H9 (cell line): Measurements from ENCODE around the gene ACTN3. TPM values are rescaled to one million over a fixed set of nuclear protein-coding genes. Genes with fewer than 3 reads are reported as not detected.
"Not testable (repeated sequence)": the region's sequence is repeated elsewhere in the genome, so short reads cannot be mapped to it uniquely, and the experiment has no call there.

Experiments
- DNase-seq: peaks from one replicate; pipeline ENCODE4 v3.0.0-alpha.2; 2017
- H2AFZ ChIP-seq: one replicate; pipeline ENCODE4 v1.6.1; 2013; ENCODE audit warnings: mild to moderate bottlenecking, low read length, control low read depth, moderate library complexity
- H2AK5ac ChIP-seq: 2 replicates; pipeline ENCODE4 v1.6.1; 2013; ENCODE audit warnings: low read length, control low read depth, mixed read lengths; ENCODE audit not compliant: insufficient read length
- H2BK120ac ChIP-seq: one replicate; pipeline ENCODE4 v1.6.1; 2013; ENCODE audit warnings: low read depth, mild to moderate bottlenecking, low read length, control low read depth, inconsistent platforms; ENCODE audit not compliant: poor library complexity, severe bottlenecking
- H2BK12ac ChIP-seq: 2 replicates; pipeline ENCODE4 v1.6.1; 2013; ENCODE audit warnings: low read length, control low read depth, mixed read lengths, low read depth; ENCODE audit not compliant: insufficient read length
- H2BK15ac ChIP-seq: 2 replicates; pipeline ENCODE4 v1.6.1; 2013; ENCODE audit warnings: low read depth, low read length, control low read depth
- H2BK20ac ChIP-seq: one replicate; pipeline ENCODE4 v1.6.1; 2013; ENCODE audit warnings: low read depth, mild to moderate bottlenecking, low read length, control low read depth, inconsistent platforms; ENCODE audit not compliant: poor library complexity, severe bottlenecking
- H2BK5ac ChIP-seq: 2 replicates; pipeline ENCODE4 v1.6.1; 2013; ENCODE audit warnings: low read length, control low read depth, mixed read lengths; ENCODE audit not compliant: insufficient read length
- H3K14ac ChIP-seq: 2 replicates; pipeline ENCODE4 v1.6.1; 2013; ENCODE audit warnings: low read length, control low read depth; ENCODE audit not compliant: insufficient read depth
- H3K18ac ChIP-seq: 2 replicates; pipeline ENCODE4 v1.6.1; 2013; ENCODE audit warnings: low read depth, mild to moderate bottlenecking, mixed read lengths, low read length, control low read depth; ENCODE audit not compliant: insufficient read length
- H3K23ac ChIP-seq: 2 replicates; pipeline ENCODE4 v1.6.1; 2013; ENCODE audit warnings: low read length, control low read depth, mixed read lengths, low read depth; ENCODE audit not compliant: insufficient read length
- H3K23me2 ChIP-seq: 2 replicates; pipeline ENCODE4 v1.6.1; 2013; ENCODE audit warnings: low read depth, mild to moderate bottlenecking, mixed read lengths, low read length, control low read depth; ENCODE audit not compliant: insufficient read length, poor library complexity, severe bottlenecking
- H3K27ac ChIP-seq: 2 replicates; pipeline ENCODE4 v1.5.1; 2013; ENCODE audit warnings: low read length, control low read depth, mixed read lengths, low read depth; ENCODE audit not compliant: insufficient read length
- H3K27me3 ChIP-seq: 2 replicates; pipeline ENCODE4 v1.6.1; 2013; ENCODE audit warnings: low read length, control low read depth, inconsistent platforms; ENCODE audit not compliant: insufficient read depth
- H3K4ac ChIP-seq: 2 replicates; pipeline ENCODE4 v1.6.1; 2013; ENCODE audit warnings: low read depth, mild to moderate bottlenecking, control low read depth, inconsistent platforms, low read length, moderate library complexity
- H3K4me1 ChIP-seq: 2 replicates; pipeline ENCODE4 v1.6.1; 2013; ENCODE audit warnings: low read length, control low read depth, inconsistent platforms; ENCODE audit not compliant: insufficient read depth
- H3K4me2 ChIP-seq: 2 replicates; pipeline ENCODE4 v1.6.1; 2013; ENCODE audit warnings: low read length, control low read depth, mixed read lengths; ENCODE audit not compliant: insufficient read length, insufficient read depth
- H3K56ac ChIP-seq: 2 replicates; pipeline ENCODE4 v1.6.1; 2013; ENCODE audit warnings: low read depth, mild to moderate bottlenecking, mixed read lengths, low read length, control low read depth; ENCODE audit not compliant: insufficient read length
- H3K79me1 ChIP-seq: 2 replicates; pipeline ENCODE4 v1.6.1; 2013; ENCODE audit warnings: low read depth, mild to moderate bottlenecking, moderate library complexity, low read length, control low read depth, inconsistent platforms; ENCODE audit not compliant: insufficient read depth, poor library complexity, severe bottlenecking
- H3K79me2 ChIP-seq: 2 replicates; pipeline ENCODE4 v1.6.1; 2013; ENCODE audit warnings: low read length, control low read depth, inconsistent platforms; ENCODE audit not compliant: insufficient read depth
- H3K9ac ChIP-seq: 2 replicates; pipeline ENCODE4 v1.6.1; 2013; ENCODE audit warnings: low read length, control low read depth, mixed read lengths; ENCODE audit not compliant: insufficient read length; ENCODE audit errors: extremely low read depth
- H3K9me3 ChIP-seq: one replicate; pipeline ENCODE4 v1.6.1; 2013; ENCODE audit warnings: low read depth, low read length, inconsistent platforms; ENCODE audit not compliant: control insufficient read depth
- H3T11ph ChIP-seq: one replicate; pipeline ENCODE4 v1.6.1; 2013; ENCODE audit warnings: mild to moderate bottlenecking, low read length, control low read depth, inconsistent platforms
- H4K20me1 ChIP-seq: one replicate; pipeline ENCODE4 v1.6.1; 2013; ENCODE audit not compliant: control insufficient read depth, insufficient read length, insufficient read depth
- H4K5ac ChIP-seq: 2 replicates; pipeline ENCODE4 v1.6.1; 2013; ENCODE audit warnings: low read depth, mild to moderate bottlenecking, mixed read lengths, low read length, control low read depth; ENCODE audit not compliant: insufficient read length
- H4K8ac ChIP-seq: replicated peaks from 2 replicates; pipeline ENCODE4 v1.6.1; 2013; ENCODE audit warnings: low read length, control low read depth, mixed read lengths, low read depth; ENCODE audit not compliant: insufficient read length
- H4K91ac ChIP-seq: 2 replicates; pipeline ENCODE4 v1.6.1; 2013; ENCODE audit warnings: low read depth, mild to moderate bottlenecking, moderate library complexity, mixed read lengths, low read length, control low read depth; ENCODE audit not compliant: insufficient read length
- H3K27ac Mint-ChIP-seq, 3 experiments: 2 replicates in 2 of 3; 3 replicates in 1 of 3; pipeline ENCODE4 v1.8.0; 2020 to 2021; ENCODE audit warnings: mixed read lengths in 3 of 3, mild to moderate bottlenecking in 1 of 3, moderate library complexity in 1 of 3
- H3K27me3 Mint-ChIP-seq: 2 replicates; pipeline ENCODE4 v1.8.0; 2021; ENCODE audit warnings: low read depth, mild to moderate bottlenecking, moderate library complexity, mixed read lengths
- H3K36me3 Mint-ChIP-seq, 3 experiments: 2 replicates in 2 of 3; 3 replicates in 1 of 3; pipeline ENCODE4 v1.8.0; 2020 to 2021; ENCODE audit warnings: low read depth in 3 of 3, mixed read lengths in 3 of 3; ENCODE audit not compliant: insufficient read depth in 1 of 3
- H3K4me1 Mint-ChIP-seq, 2 experiments: 2 replicates each; pipeline ENCODE4 v1.8.0; 2020; ENCODE audit warnings: mixed read lengths in 2 of 2
- H3K4me3 Mint-ChIP-seq, 2 experiments: 2 replicates in 1 of 2; 3 replicates in 1 of 2; pipeline ENCODE4 v1.8.0; 2020 to 2021; ENCODE audit warnings: mild to moderate bottlenecking in 2 of 2, mixed read lengths in 2 of 2, moderate library complexity in 1 of 2
- H3K9me3 Mint-ChIP-seq, 2 experiments: 2 replicates in 1 of 2; 3 replicates in 1 of 2; pipeline ENCODE4 v1.8.0; 2020; ENCODE audit warnings: mild to moderate bottlenecking in 2 of 2, mixed read lengths in 2 of 2, moderate library complexity in 1 of 2
- CTCF ChIP-seq: fragments of 200-600 bp; sonication (generic); conservative IDR thresholded peaks from 3 replicates; pipeline ENCODE4 v1.8.0; 2021; ENCODE audit warnings: antibody characterized with exemption, mild to moderate bottlenecking
- WGBS: extraction: QIAGEN DNeasy Blood & Tissue Kit; methylation state at CpG from one replicate; pipeline ENCODE4 v1.1.7; 2013; ENCODE audit warnings: missing lambda C conversion rate, low lambda C conversion rate, mixed read lengths; ENCODE audit not compliant: insufficient read length; ENCODE audit errors: extremely low coverage; 5-methylcytosine and 5-hydroxymethylcytosine counted together
- total RNA-seq: library from RNA; stranded (reverse); gene quantifications from 2 replicates; pipeline ENCODE4 v1.2.1, GENCODE V29; 2021

Gene ACTN3
- total RNA-seq, 1 experiment from 2014 or later: 45.7 TPM

GRCh38 chr11:66586136-66586535, 39.4 kb downstream of the ACTN3 start:
- Histone ChIP-seq H2BK15ac (no peak overlapping the region), H4K91ac (no peak overlapping the region), H4K5ac (no peak overlapping the region), H3K23ac (no peak overlapping the region), H4K20me1 (no peaks in the 10 kb centered on the region), H3K79me2 (no peaks in the 10 kb centered on the region), H4K8ac (no peak overlapping the region), H3T11ph (no peak overlapping the region), H3K27ac (no peak overlapping the region), H3K56ac (no peak overlapping the region), H2BK5ac (no peak overlapping the region), H2AFZ (no peak overlapping the region), H3K9ac (no peak overlapping the region), H2BK20ac (no peak overlapping the region), H2BK12ac (no peak overlapping the region), H3K4me1 (no peaks in the 10 kb centered on the region; the same call in 1 of the 2 replicates), H3K27me3 (no peaks in the 10 kb centered on the region), H3K4me2 (no peak overlapping the region), H3K79me1 (no peaks in the 10 kb centered on the region), H3K23me2 (no peaks in the 10 kb centered on the region), H3K4ac (no peak overlapping the region), H2AK5ac (no peak overlapping the region), H3K14ac (no peak overlapping the region), H3K18ac (no peak overlapping the region), H3K9me3 (no peaks in the 10 kb centered on the region), H2BK120ac (no peak overlapping the region)
- Mint-ChIP-seq H3K27me3 (peaks cover 15% of the 10 kb centered on the region), H3K4me1 (peaks cover 0 to 7% of the 10 kb centered on the region in 2 experiments; a peak in 2 of 4 replicates), H3K36me3 (peaks cover 4 to 27% (median 19%) of the 10 kb centered on the region in 3 experiments; a peak in 6 of 7 replicates), H3K4me3 (no peak overlapping the region), H3K9me3 (peaks cover 46 to 48% of the 10 kb centered on the region in 2 experiments), H3K27ac (peak overlapping the region in 1 of 3 experiments; percentile 70; a peak in 1 of 7 replicates)
- no peak for TF ChIP-seq CTCF
- DNase-seq: no peak
- WGBS: no CpG with 5 or more reads among the region's 2 CpGs

- not testable (repeated sequence) for H4K5ac ChIP-seq, H2BK12ac ChIP-seq, H2AFZ ChIP-seq, H3K79me2 ChIP-seq, H3K23ac ChIP-seq, DNase-seq, H3K14ac ChIP-seq, H2BK15ac ChIP-seq, H3K9ac ChIP-seq, H3K27ac ChIP-seq, H3T11ph ChIP-seq, H3K27me3 ChIP-seq, H3K79me1 ChIP-seq, H4K20me1 ChIP-seq, H4K8ac ChIP-seq, H3K9me3 ChIP-seq, H3K4me1 ChIP-seq, H3K4me2 ChIP-seq, H3K23me2 ChIP-seq, H3K4ac ChIP-seq, H3K56ac ChIP-seq, H3K27ac Mint-ChIP-seq, H3K4me3 Mint-ChIP-seq, H2BK5ac ChIP-seq, H2BK20ac ChIP-seq, H3K18ac ChIP-seq, H2BK120ac ChIP-seq, H4K91ac ChIP-seq, H2AK5ac ChIP-seq
- Mint-ChIP-seq H3K9me3 (peaks cover 38 to 48% of the 10 kb centered on the region in 2 experiments), H3K4me1 (peaks cover 11 to 15% of the 10 kb centered on the region in 2 experiments), H3K27me3 (peaks cover 30% of the 10 kb centered on the region), H3K36me3 (peaks cover 2 to 22% (median 16%) of the 10 kb centered on the region in 3 experiments; a peak in 4 of 7 replicates)
- WGBS: no CpG with 5 or more reads among the region's 2 CpGs
These were observed 42.6 kb downstream of the ACTN3 start for GRCh38 chr11:66589315-66589714.
